Head of caudate nucleus (tissue), 42 donors: Measurements from ENCODE around the gene COL15A1.

Experiments used
- DNase-seq, 42 donors: peaks; one replicate each; pipeline versions ENCODE4 v3.0.0 to v3.0.0-alpha.2; 2020 to 2021; ENCODE audit warnings: mixed read lengths in 7 of 42
- intact Hi-C: fragments of 100-400 bp; cut with DNase I; formaldehyde crosslinking; loops from one replicate; pipeline ENCODE4 v1.15.0; 2022

COL15A1 gene

DNA sequence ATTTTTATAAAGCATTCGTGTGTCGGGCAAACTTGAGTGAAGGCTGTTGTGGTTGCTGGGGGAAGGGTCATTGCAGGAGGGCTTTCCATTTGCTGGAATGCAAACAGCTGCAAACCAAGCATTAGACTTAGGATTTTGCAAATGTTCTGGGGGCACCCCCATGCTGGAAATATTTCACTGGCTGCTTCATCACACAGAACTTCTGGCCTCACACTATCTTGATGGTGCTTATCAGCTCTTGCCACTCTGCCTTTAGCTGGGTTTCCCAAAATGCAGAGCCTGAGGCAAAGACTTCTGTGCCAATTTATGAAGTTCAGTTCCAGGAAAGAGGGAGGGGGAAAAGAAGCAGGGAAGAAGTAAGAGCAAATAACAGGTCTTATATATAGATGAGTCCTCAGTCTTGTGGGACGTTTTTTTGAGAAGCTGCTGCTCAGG, 8.6 kb upstream of the COL15A1 start:
- no peak for DNase-seq
- intact Hi-C loops, result no loop called here

- intact Hi-C loops, result loop anchor here (10.0 kb wide), 1 partner anchor 45 kb away; no protein-coding TSS in a partner anchor
- DNase-seq, result no peak
Observed at GRCh38 chr9:98940276-98940675, 3.4 kb upstream of the COL15A1 start.

- no peak for DNase-seq
- intact Hi-C loops, result loop anchor here (10.0 kb wide), 1 partner anchor 47 kb away; no protein-coding TSS in a partner anchor
Observed at GRCh38 chr9:98941946-98942523, 1.7 kb upstream of the COL15A1 start.

- no peak for DNase-seq
- intact Hi-C loops, result loop anchor here (10.0 kb wide), 1 partner anchor 48 kb away; no protein-coding TSS in a partner anchor
Observed at GRCh38 chr9:98942906-98943681, 613 bp upstream of the COL15A1 start.

- peak in 14 of 42 donors; percentile 8 to 48 (median 23) for DNase-seq
- intact Hi-C loops, result loop anchor here (10.0 kb wide), 1 partner anchor 49 kb away; no protein-coding TSS in a partner anchor
Observed at GRCh38 chr9:98944057-98944733, 488 bp downstream of the COL15A1 start.

DNA sequence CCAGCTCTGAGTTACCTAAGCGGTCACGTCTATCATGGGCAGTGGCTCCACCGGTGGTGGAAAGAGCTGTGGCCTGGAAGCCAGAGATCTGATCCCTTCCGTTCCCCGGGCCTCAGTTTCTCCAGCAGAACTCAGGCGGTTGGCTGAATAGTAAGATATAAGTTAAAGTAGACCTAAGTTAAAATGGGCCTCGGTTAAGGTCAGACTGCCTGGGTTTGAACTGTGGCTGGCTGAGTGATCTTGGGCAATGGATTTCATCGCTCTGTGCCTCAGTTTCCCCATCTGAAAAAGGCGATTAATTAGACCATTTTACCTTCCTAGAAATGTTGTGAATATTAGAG, 997 bp downstream of the COL15A1 start:
- intact Hi-C loops, result loop anchor here (10.0 kb wide), 1 partner anchor 50 kb away; no protein-coding TSS in a partner anchor
- no peak for DNase-seq

DNA sequence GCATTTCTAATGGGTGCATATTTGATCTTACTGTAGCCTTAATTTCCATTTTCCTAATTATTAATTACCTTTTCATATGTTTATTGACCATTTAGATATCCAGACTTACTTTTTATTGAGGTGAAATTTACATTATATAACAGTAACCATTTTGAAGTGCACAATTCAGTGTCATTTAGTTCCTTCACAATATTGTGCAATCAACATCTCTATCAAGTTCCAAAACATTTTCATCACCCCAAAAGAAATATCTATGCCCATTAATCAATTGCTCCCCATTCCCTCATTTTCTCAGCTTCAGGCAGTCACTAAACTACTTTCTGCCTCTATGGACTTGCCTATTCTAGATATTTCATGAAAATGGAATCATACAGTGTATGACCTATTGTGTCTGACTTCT, 5.9 kb downstream of the COL15A1 start:
- intact Hi-C loops, result loop anchor here (10.0 kb wide), 1 partner anchor 55 kb away; no protein-coding TSS in a partner anchor
- DNase-seq, result no peak

- no peak for DNase-seq
- intact Hi-C loops, result no loop called here
Observed at GRCh38 chr9:98950262-98950661, 6.6 kb downstream of the COL15A1 start.

DNA sequence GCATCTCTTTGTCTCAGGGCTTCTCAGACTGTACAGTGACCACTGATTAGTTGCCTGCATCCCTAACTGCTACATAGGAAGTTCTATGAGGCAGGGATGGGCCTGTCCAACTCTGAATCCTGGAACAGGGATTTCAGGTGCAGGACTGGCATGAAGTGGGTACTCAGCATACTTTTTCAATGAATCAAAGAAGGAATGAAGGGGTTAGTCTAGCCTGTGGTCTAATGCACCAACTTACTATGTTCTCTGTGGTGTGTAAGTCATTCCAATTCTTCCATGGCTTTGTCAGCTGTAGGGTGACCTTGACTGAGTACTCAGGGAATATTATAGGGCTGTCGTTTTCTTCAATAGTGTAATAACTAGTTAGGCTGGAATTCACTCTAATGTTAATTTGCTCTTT, 8.3 kb downstream of the COL15A1 start:
- DNase-seq, result no peak
- intact Hi-C loops, result no loop called here

- DNase-seq, result no peak
- intact Hi-C loops, result no loop called here
Observed at GRCh38 chr9:98953581-98954243, 10.0 kb downstream of the COL15A1 start.

- intact Hi-C loops, result no loop called here
- DNase-seq, result no peak
Observed at GRCh38 chr9:98954244-98954610, 10.5 kb downstream of the COL15A1 start.

DNA sequence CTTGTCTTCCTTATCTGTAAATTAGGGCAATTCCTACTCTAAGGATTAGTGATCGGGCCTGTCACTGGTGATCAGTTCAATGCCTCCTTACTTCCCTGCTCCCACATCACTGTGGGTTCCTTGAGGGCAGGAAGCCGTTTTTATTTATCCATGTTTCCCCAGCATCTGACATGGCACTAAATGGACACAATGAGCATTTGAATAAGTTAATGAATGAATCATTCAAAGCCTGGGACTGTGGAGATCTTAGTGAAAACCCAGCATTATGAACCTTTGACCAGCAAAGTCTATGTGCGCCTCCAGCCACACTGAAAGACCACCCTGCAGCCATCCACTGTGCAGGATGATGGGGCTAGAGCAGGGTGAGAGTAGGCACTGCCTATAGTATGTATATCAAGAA, 11.6 kb downstream of the COL15A1 start:
- intact Hi-C loops, result no loop called here

DNA sequence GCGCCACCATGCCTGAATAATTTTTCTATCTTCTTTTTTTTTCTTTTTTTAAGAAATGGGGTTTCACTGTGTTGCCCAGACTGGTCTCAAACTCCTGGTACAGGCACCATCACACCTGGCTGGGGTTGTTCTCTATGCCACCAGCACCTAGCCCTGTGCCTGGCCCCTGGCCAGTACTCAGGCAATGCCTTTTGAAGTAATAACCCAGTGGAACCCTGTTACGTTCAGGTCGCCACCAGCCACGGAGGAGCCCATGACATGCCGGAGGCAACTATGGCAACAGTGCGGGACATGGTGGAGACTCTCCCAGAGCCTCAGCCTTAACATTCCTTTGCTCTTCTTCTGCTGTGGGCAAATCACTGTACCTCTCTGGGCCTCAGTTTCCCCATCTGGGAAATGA, 14.1 kb downstream of the COL15A1 start:
- intact Hi-C loops, result no loop called here
- DNase-seq, result no peak

More for the DNA sequence above, 11.6 kb downstream of the COL15A1 start:
- no peak for DNase-seq

DNA sequence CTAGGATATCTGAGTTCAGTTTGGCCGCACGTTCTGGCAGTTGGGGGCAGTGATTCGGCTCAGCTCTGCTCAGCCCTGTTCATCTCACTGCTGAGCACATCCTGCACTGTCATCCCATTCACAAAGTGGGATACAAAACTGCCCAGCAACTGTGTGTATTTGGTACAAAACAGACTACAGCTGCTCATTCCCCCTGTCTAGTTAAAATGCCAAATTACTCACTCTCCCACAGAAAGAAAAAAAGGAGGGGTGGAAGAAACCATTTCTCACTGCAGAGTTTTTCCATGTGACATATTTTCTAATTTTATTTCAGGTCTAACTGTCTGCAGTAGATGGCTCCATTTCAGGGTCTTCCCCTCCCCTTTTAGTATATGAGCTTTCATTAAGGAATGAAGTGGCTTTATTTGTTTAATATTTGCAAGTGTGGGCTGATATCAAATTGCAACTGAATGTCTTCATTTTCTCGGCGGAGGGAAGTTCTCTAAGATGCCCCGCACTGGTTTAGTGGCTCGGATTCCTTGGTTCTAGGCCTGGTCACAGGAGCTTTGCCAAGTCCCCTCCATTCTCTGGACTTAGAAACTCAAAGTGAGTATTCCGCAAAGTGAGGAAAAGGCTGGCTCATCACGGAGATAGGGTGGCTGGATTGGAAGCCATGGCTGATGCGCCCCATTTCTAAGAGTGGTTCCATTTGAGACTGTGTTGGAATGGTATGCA, 14.7 kb downstream of the COL15A1 start:
- no peak for DNase-seq
- intact Hi-C loops, result no loop called here

DNA sequence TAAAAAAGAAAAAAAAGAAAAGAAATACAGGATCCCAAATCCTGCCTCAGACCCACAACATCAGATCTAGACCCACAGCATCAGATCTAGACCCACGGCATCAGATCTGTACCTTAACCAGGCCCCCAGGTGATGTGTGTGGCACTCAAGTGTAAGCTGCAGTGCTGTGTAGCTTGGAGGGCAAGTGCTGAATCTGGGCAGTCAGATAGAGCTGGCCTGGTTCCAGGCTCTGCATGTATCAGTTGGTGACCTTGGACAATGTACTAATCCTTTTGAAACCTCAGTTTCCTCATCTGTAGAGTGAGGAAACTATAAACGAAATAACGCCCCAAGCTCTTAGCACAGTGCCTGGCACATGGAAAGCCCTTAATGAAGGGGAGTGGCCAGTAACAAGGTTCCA, 16.7 kb downstream of the COL15A1 start:
- no peak for DNase-seq
- intact Hi-C loops, result no loop called here

DNA sequence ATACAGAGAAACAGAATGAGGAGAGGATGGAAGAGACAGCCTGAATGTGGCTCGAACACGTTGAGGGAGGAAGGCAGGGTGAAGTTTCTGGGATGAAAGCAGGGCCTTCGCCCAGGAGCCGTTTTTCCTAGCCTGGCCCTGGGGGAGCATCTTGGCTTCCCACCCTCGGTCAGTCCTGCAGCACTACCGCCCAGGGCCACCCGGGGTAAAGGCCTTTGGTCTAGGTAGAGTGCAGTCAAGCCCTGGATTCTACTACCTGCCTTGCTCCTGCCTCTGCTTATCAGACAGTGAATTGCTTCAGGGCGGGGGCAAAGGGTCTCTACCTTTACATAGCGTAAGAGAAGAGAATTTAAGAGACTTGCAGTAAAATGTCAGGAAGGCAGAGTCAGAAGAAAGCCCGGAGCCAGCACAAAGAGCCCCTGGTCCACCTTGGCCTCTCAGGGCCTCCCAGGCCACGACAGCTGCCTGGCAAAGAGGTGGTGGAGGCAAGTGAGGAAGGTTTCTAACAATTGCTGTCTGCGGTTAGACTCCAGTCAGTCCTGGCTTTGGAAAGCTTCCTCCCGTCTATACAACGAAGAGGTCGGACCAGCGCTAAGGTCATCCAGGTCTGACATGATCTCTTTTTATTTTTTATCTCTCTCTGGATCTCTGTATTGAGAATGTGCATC, 17.9 kb downstream of the COL15A1 start:
- intact Hi-C loops, result no loop called here
- no peak for DNase-seq

GRCh38 chr9:98962181-98962560, 18.5 kb downstream of the COL15A1 start:
- DNase-seq, result no peak
- intact Hi-C loops, result no loop called here

DNA sequence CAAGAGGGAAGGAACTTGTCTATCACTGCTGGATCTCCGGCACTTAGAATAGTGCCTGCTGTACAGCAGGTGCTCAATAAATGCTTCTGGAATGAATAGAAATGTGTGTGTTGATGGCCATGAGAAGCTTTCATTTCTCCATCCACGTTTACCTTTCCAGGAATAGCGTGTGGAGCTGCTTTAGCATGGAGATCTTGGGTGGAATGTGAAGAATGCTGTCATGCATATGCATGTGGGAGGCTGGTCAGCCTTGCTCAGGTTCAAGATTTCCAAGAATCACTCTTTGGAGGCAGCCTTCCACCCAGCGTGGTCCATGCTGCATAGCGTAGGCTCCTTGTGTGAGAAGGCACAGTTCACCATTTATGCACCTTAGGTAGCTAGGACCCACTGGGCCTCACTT, 19.2 kb downstream of the COL15A1 start:
- intact Hi-C loops, result no loop called here
- DNase-seq, result no peak

DNA sequence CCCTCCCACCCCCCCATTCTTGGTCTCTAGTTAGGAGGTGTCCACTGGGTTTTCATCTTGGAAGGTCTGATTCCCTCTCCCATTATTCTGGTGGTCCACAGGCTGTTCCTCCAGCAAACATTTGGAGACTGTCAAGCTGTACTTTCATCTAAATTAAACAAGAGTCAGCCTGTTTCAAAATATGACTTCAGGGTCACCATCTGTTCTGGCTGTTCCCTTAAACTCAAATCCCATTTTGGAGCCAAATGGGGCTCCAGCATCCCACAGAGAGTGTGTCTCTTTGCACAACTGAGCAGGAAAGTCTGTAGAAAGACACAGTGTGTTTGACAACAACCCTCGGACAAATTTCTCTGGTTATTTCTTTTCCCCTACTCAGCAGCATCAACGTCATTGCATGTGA, 20.5 kb downstream of the COL15A1 start:
- intact Hi-C loops, result no loop called here
- no peak for DNase-seq
